ENCODE results near the gene BMPR2.

Gene BMPR2

GRCh38 chr2:202609381-202610145 is 233.4 kb downstream of the BMPR2 start:
- no peak for DNase-seq

DNA sequence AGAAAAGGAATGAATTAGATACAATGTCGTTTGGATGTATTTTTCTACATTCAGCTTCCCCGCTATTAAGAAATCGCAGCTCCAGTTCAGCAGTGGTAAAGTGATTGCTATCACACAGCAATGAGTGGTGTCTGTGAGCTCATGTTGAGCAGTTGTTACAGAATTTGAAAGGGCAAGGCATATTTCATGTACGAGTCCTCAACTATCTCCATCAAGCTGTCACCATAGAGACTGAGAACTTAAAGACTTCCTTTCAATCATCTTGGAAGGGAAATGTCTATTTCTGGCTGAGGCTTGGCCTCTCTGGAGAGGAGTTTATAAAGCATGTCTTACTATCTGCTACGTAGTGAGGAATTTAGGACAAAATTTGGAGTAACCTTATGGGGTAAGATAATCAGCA is 234.3 kb downstream of the BMPR2 start:
- DNase-seq: no peak

- no peak for DNase-seq
Measured at GRCh38 chr2:202612145-202612544, 236.0 kb downstream of the BMPR2 start.

DNA sequence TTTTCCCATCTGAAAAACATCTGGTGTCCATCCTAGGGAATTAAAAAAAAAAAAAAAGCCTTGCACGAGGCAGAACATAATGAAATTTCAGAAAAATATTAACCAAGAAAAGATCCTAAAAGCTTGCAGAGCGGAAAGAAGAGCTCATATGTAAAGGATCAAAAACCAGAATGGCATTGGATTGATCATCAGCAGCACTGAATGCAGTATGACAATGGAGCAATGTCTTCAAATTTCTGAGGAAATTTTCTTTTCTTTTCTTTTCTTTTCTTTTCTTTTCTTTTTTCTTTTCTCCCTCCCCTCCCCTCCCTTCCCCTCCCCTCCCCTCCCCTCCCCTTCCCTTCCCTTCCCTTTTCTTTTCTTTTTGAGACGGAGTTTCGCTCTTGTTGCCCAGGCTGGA is 237.4 kb downstream of the BMPR2 start:
- DNase-seq: no peak
